ES-I3 (cell line): ENCODE measurements around the gene AKT3.
"Not testable (repeated sequence)": the region's sequence is repeated elsewhere in the genome, so short reads cannot be mapped to it uniquely, and the experiment has no call there.

Experiments
- H3K36me3 ChIP-seq: 2 replicates; pipeline ENCODE4 v1.6.1; 2013; ENCODE audit warnings: mild to moderate bottlenecking, low read length, control low read depth, moderate library complexity; ENCODE audit not compliant: insufficient read depth
- H3K4me1 ChIP-seq: 2 replicates; pipeline ENCODE4 v1.6.1; 2013; ENCODE audit warnings: mild to moderate bottlenecking, control low read depth, low read length; ENCODE audit not compliant: insufficient read depth
- H3K9ac ChIP-seq: 2 replicates; pipeline ENCODE4 v1.6.1; 2013; ENCODE audit warnings: low read depth, mild to moderate bottlenecking, low read length, moderate library complexity
- H3K9me3 ChIP-seq: 2 replicates; pipeline ENCODE4 v1.6.1; 2013; ENCODE audit warnings: mild to moderate bottlenecking, low read length, moderate library complexity; ENCODE audit not compliant: control insufficient read depth, insufficient read depth

AKT3 gene

DNA sequence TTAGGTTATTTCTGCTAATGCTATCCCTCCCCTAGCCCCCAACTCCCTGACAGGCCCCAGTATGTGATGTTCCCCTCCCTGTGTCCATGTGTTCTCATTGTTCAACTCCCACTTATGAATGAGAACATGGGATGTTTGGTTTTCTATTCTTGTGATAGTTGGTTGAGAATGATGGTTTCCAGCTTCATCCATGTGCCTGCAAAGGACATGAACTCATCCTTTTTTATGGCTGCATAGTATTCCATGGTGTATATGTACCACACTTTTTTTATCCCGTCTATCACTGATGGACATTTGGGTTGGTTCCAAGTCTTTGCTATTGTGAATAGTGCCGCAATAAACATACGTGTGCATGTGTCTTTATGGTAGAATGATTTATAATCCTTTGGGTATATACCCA is 200.5 kb downstream of the AKT3 start:
- not testable (repeated sequence) for H3K4me1 ChIP-seq, H3K9ac ChIP-seq, H3K9me3 ChIP-seq, H3K36me3 ChIP-seq

DNA sequence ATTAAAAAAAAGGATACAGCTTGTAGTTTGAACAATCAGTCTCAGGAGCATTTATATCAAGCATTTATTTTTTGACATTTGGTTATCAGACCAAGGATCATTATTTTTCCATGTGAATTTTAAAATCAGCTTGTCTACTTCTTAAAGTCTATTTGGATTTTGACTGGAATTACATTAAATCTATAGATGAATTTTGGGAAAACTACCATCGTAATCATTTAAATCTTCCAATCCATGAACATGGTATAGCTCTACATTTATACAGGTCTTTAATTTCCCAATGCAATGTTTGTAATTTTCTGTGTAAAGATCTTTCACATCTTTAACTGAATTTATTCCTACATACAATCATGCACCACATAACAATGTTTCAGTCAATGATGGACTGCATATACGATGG is 203.2 kb downstream of the AKT3 start:
- no peaks in the 10 kb centered on the region for H3K36me3 ChIP-seq
- no peak overlapping the region for H3K9ac ChIP-seq

DNA sequence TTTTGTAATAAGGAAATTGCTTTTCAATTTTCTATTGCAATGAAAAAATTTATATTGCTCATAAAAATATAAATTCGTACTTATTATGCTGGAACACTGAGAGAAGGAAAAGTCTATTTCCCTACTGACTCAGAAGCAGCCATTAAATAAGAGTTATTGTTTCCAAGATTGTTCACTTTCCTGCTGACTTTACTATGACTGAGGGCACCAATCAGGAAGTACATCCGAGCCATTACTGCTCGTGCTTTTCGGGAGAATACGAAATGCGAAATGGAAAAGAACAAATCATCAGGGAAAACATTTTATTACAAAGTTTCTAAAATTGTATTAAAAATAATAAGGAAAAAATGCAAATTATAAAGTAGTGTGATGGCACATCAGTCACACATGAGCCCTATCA is 204.8 kb downstream of the AKT3 start:
- H3K36me3 ChIP-seq = no peaks in the 10 kb centered on the region
- no peak overlapping the region for H3K9ac ChIP-seq
- no peaks in the 10 kb centered on the region for H3K9me3 ChIP-seq
- H3K4me1 ChIP-seq = no peaks in the 10 kb centered on the region

More for the DNA sequence above, 203.2 kb downstream of the AKT3 start:
- Histone ChIP-seq H3K4me1 (no peaks in the 10 kb centered on the region), H3K9me3 (no peaks in the 10 kb centered on the region)

GRCh38 chr1:243642936-243643335 is 207.1 kb downstream of the AKT3 start:
- no peaks in the 10 kb centered on the region for H3K36me3 ChIP-seq
- no peaks in the 10 kb centered on the region for H3K4me1 ChIP-seq
- H3K9ac ChIP-seq = no peak overlapping the region
- H3K9me3 ChIP-seq = peaks cover 6% of the 10 kb centered on the region

- Histone ChIP-seq H3K9me3 (peaks cover 6% of the 10 kb centered on the region), H3K4me1 (no peaks in the 10 kb centered on the region), H3K9ac (no peak overlapping the region), H3K36me3 (no peaks in the 10 kb centered on the region)
Measured at GRCh38 chr1:243639027-243639658, 210.9 kb downstream of the AKT3 start.

- H3K36me3 ChIP-seq = no peaks in the 10 kb centered on the region
- no peak overlapping the region for H3K9ac ChIP-seq
- peaks cover 6% of the 10 kb centered on the region for H3K9me3 ChIP-seq
- no peaks in the 10 kb centered on the region for H3K4me1 ChIP-seq
Measured at GRCh38 chr1:243638186-243638585, 211.9 kb downstream of the AKT3 start.

GRCh38 chr1:243628476-243628907 is 221.6 kb downstream of the AKT3 start:
- H3K9ac ChIP-seq = no peak overlapping the region
- H3K9me3 ChIP-seq = peaks cover 9% of the 10 kb centered on the region; the same call in 1 of the 2 replicates
- H3K36me3 ChIP-seq = peaks cover 2% of the 10 kb centered on the region; the same call in 1 of the 2 replicates
- H3K4me1 ChIP-seq = no peaks in the 10 kb centered on the region

- H3K9ac ChIP-seq = no peak overlapping the region
- peaks cover 20% of the 10 kb centered on the region for H3K9me3 ChIP-seq
- peaks cover 2% of the 10 kb centered on the region; the same call in 1 of the 2 replicates for H3K36me3 ChIP-seq
- H3K4me1 ChIP-seq = no peaks in the 10 kb centered on the region
Measured at GRCh38 chr1:243623841-243624240, 226.2 kb downstream of the AKT3 start.

DNA sequence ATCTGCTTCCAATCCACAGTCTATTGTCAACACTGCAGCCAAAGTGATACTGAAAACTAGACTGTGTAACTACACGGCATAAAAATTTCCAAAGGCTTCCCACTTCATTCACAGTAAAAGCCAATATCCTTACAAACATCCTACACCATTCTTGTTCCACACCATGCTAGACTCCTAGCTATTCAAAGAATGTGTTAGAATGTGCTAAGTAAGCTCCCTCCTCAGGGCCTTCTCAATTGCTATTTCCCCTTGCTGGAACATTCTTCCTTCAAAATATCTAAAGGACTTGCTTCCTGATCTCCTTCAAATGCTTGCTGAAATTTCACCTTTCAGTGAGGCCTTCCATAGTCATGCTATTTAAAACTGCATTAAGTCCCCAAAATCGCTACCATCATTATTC is 228.1 kb downstream of the AKT3 start:
- Histone ChIP-seq H3K4me1 (no peaks in the 10 kb centered on the region), H3K9ac (no peak overlapping the region), H3K9me3 (peaks cover 20% of the 10 kb centered on the region), H3K36me3 (peaks cover 2% of the 10 kb centered on the region; the same call in 1 of the 2 replicates)

- H3K9me3 ChIP-seq = peaks cover 20% of the 10 kb centered on the region
- H3K4me1 ChIP-seq = no peaks in the 10 kb centered on the region
- H3K36me3 ChIP-seq = no peaks in the 10 kb centered on the region
- H3K9ac ChIP-seq = no peak overlapping the region
Measured at GRCh38 chr1:243620096-243620495, 229.9 kb downstream of the AKT3 start.

GRCh38 chr1:243609698-243610097 is 240.3 kb downstream of the AKT3 start:
- Histone ChIP-seq H3K9me3 (no peaks in the 10 kb centered on the region), H3K9ac (no peak overlapping the region), H3K4me1 (no peaks in the 10 kb centered on the region), H3K36me3 (no peaks in the 10 kb centered on the region)

DNA sequence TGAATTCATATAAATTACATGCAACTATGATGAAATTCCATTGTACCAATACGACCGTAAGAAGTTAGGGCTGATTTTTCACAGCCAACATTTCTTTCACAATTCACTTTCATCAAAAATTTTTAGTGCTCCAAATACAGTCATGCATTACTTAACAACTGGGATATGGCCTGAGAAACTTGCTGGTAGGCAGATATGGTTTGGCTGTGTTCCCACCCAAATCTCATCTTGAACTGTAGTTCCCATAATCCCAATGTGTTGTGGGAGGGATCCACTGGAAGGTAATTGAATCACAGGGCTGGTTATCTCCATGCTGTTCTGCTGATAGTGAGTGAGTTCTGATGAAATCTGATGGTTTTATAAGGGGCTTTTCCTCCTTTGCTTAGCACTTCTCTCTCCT is 244.4 kb downstream of the AKT3 start:
- Histone ChIP-seq H3K36me3 (no peaks in the 10 kb centered on the region), H3K9ac (no peak overlapping the region), H3K9me3 (peaks cover 5% of the 10 kb centered on the region), H3K4me1 (no peaks in the 10 kb centered on the region)

DNA sequence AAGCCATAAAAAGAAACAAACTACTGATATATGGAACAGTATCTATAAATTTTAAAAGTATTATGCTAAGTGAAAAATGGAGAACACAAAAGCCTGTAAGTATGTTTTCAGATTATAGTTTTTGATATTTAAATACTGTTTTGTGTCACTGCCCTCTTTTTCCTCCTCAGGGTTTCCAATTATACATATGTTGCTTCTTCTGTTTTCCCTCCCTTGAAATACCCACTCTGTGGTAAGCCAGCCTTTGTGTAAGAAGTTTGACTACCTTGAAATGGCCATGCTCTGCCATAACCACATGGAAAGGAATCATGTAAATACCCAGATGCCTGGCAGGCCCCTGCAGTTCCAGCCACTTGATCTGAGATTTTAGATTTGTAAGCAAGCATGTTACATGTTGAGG is 248.3 kb downstream of the AKT3 start:
- Histone ChIP-seq H3K4me1 (no peaks in the 10 kb centered on the region), H3K9ac (no peak overlapping the region), H3K36me3 (no peaks in the 10 kb centered on the region), H3K9me3 (peaks cover 5% of the 10 kb centered on the region)

DNA sequence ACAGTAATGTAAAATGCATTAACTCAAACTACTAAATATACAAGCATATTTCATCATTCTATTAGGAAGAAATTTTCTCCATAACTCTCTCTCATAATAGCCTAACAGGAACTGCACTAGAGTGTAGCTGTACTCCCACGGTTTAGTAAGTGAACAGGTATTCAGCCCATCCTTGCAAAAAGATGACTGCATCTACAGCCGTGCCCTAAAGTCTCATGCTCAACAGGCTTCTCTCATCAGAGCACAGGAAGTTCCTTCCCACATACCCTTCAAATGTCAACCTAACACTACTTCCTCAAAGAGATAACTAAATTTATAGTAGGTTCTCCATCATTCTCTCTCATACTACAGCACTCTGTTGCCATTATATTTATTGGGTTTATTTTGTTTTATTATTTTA is 251.6 kb downstream of the AKT3 start:
- Histone ChIP-seq H3K36me3 (no peaks in the 10 kb centered on the region), H3K9me3 (peaks cover 5% of the 10 kb centered on the region), H3K9ac (no peak overlapping the region), H3K4me1 (no peaks in the 10 kb centered on the region)

DNA sequence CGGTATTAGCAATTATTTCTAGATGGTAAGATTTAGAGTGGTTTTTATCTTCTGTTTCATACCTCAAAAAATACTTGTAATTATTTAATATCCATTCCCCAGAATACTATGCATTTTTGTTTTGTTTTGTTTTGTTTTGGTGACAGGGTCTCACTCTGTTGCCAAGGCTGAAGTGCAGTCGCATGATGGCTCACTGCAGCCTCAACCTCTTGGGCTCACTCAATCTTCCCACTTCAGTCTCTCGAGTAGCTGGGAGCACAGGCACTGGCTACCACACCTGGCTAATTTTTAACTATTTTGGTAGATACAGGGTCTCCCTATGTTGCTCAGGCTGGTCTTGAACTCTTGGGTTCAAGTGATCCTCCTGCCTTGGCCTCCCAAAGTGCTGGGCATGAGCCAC is 252.7 kb downstream of the AKT3 start:
- H3K9ac ChIP-seq = no peak overlapping the region
- H3K4me1 ChIP-seq = no peaks in the 10 kb centered on the region
- peaks cover 5% of the 10 kb centered on the region for H3K9me3 ChIP-seq
- no peaks in the 10 kb centered on the region for H3K36me3 ChIP-seq
